ENCODE data around the gene A1CF. TPM values are rescaled to one million over a fixed set of nuclear protein-coding genes. Genes with fewer than 3 reads are reported as not detected.

The A1CF gene
- polyA plus RNA-seq, 1 donor (not counting 4 experiments of a cell fraction or from before 2014, with no cell fraction given): not detected

GRCh38 chr10:50866317-50866716 is 19.1 kb downstream of the A1CF start:
- Histone ChIP-seq H3K27ac (ENCODE audit: control insufficient read depth, insufficient read depth, low read length) (no peak overlapping the region), H3K4me3 (ENCODE audit: control insufficient read depth in 2 of 3, extremely low read depth in 1 of 3, insufficient read depth in 2 of 3, low read depth in 1 of 3, low read length in 3 of 3) (no peak overlapping the region), H3K4me1 (ENCODE audit: control insufficient read depth, extremely low read depth, insufficient read depth, low read length) (no peaks in the 10 kb centered on the region), H3K27me3 (ENCODE audit: control insufficient read depth, extremely low read depth, insufficient read depth, low read length) (no peaks in the 10 kb centered on the region), H3K9me1 (ENCODE audit: control insufficient read depth, extremely low read depth, insufficient read depth, low read length) (no peaks in the 10 kb centered on the region), H3K36me3 (ENCODE audit: control insufficient read depth in 2 of 2, extremely low read depth in 1 of 2, insufficient read depth in 2 of 2, low read length in 2 of 2) (no peaks in the 10 kb centered on the region), H4K20me1 (ENCODE audit: control insufficient read depth, extremely low read depth, insufficient read depth, low read length) (no peaks in the 10 kb centered on the region), H3K9ac (ENCODE audit: control insufficient read depth, extremely low read depth, insufficient read depth, low read length) (no peak overlapping the region), H3K79me2 (ENCODE audit: control insufficient read depth, insufficient read depth, low read length) (no peaks in the 10 kb centered on the region), H2AFZ (ENCODE audit: control insufficient read depth, low read length) (no peak overlapping the region), H3K9me3 (ENCODE audit: control insufficient read depth, low read depth, low read length) (no peaks in the 10 kb centered on the region), H3K4me2 (ENCODE audit: control insufficient read depth, extremely low read depth, insufficient read depth, low read depth, low read length) (no peak overlapping the region)
- TF ChIP-seq EZH2 (IDR thresholded peaks at IDR 0.05; ENCODE audit: low read length) (no peak), CTCF (optimal IDR thresholded peaks at IDR 0.05 in 1 of 3, IDR thresholded peaks at IDR 0.05 in 1 of 3, conservative IDR thresholded peaks at IDR 0.05 in 1 of 3; ENCODE audit: extremely low read depth in 1 of 3, insufficient read depth in 2 of 3, low read length in 3 of 3) (no peak)
- dilution Hi-C loops (cut with MboI; ENCODE audit: extremely low pct_ligation_motif_present, low sequenced_read_pairs): no loop called here
- DNase-seq (ENCODE audit: low read depth, low spot score) (no peak), FAIRE-seq (no peak)

GRCh38 chr10:50862719-50863118 is 22.7 kb downstream of the A1CF start:
- no peaks in the 10 kb centered on the region for H3K4me1 ChIP-seq (ENCODE audit: control insufficient read depth, extremely low read depth, insufficient read depth, low read length)
- no peaks in the 10 kb centered on the region for H3K36me3 ChIP-seq (ENCODE audit: control insufficient read depth in 2 of 2, extremely low read depth in 1 of 2, insufficient read depth in 2 of 2, low read length in 2 of 2)
- no peaks in the 10 kb centered on the region for H4K20me1 ChIP-seq (ENCODE audit: control insufficient read depth, extremely low read depth, insufficient read depth, low read length)
- H3K9ac ChIP-seq (ENCODE audit: control insufficient read depth, extremely low read depth, insufficient read depth, low read length): no peak overlapping the region
- H3K4me3 ChIP-seq (ENCODE audit: control insufficient read depth in 2 of 3, extremely low read depth in 1 of 3, insufficient read depth in 2 of 3, low read depth in 1 of 3, low read length in 3 of 3): no peak overlapping the region
- H3K27ac ChIP-seq (ENCODE audit: control insufficient read depth, insufficient read depth, low read length): no peak overlapping the region
- dilution Hi-C loops (cut with MboI; ENCODE audit: extremely low pct_ligation_motif_present, low sequenced_read_pairs): no loop called here
- no peaks in the 10 kb centered on the region for H3K9me1 ChIP-seq (ENCODE audit: control insufficient read depth, extremely low read depth, insufficient read depth, low read length)
- H3K9me3 ChIP-seq (ENCODE audit: control insufficient read depth, low read depth, low read length): no peaks in the 10 kb centered on the region
- no peak for FAIRE-seq
- no peaks in the 10 kb centered on the region for H3K79me2 ChIP-seq (ENCODE audit: control insufficient read depth, insufficient read depth, low read length)
- no peak for DNase-seq (ENCODE audit: low read depth, low spot score)
- no peaks in the 10 kb centered on the region for H3K27me3 ChIP-seq (ENCODE audit: control insufficient read depth, extremely low read depth, insufficient read depth, low read length)
- TF ChIP-seq CTCF (optimal IDR thresholded peaks at IDR 0.05 in 1 of 3, IDR thresholded peaks at IDR 0.05 in 1 of 3, conservative IDR thresholded peaks at IDR 0.05 in 1 of 3; ENCODE audit: extremely low read depth in 1 of 3, insufficient read depth in 2 of 3, low read length in 3 of 3) (no peak), EZH2 (IDR thresholded peaks at IDR 0.05; ENCODE audit: low read length) (no peak)
- H3K4me2 ChIP-seq (ENCODE audit: control insufficient read depth, extremely low read depth, insufficient read depth, low read depth, low read length): no peak overlapping the region
- no peak overlapping the region for H2AFZ ChIP-seq (ENCODE audit: control insufficient read depth, low read length)
